ENCODE data around the gene ANKUB1.
A peak's percentile ranks its signal among the peaks of the same experiment; 100 is the strongest.

DNA sequence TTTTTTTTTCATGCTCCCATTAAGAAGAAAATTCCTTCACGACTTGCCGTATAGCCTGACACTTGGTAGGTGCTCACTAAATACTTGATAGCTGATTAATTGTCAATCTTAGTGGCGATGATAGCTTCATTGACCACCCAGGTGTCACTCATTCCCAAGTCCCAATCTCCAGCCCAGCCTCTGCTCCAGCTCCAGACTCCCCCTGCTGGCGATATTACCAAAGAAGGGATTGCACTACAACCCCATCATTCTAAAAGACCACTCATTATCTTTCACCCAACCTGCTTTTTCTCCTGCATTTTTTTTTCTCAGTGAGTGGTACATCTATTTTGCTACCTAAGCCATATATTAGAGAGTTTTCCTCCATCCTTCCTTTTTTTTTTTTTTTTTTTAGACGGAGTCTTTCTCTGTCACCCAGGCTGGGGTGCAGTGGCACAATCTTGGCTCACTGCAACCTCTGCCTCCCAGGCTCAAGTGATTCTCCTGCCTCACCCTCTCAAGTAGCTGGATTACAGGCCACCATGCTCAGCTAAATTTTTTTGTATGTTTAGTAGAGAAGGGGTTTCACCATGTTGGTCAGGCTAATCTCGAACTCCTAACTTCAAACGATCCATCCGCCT, 20.6 kb downstream of the ANKUB1 start:
- no peak for TF ChIP-seq EZH2 (IDR thresholded peaks at IDR 0.05; ENCODE audit: borderline replicate concordance, insufficient read depth, low read depth, low read length, poor library complexity, severe bottlenecking)
- TF ChIP-seq, protein P1, sequence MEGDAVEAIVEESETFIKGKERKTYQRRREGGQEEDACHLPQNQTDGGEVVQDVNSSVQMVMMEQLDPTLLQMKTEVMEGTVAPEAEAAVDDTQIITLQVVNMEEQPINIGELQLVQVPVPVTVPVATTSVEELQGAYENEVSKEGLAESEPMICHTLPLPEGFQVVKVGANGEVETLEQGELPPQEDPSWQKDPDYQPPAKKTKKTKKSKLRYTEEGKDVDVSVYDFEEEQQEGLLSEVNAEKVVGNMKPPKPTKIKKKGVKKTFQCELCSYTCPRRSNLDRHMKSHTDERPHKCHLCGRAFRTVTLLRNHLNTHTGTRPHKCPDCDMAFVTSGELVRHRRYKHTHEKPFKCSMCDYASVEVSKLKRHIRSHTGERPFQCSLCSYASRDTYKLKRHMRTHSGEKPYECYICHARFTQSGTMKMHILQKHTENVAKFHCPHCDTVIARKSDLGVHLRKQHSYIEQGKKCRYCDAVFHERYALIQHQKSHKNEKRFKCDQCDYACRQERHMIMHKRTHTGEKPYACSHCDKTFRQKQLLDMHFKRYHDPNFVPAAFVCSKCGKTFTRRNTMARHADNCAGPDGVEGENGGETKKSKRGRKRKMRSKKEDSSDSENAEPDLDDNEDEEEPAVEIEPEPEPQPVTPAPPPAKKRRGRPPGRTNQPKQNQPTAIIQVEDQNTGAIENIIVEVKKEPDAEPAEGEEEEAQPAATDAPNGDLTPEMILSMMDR (IDR thresholded peaks at IDR 0.05) = peak; percentile 75
